HEK293 (cell line): ENCODE results near the gene DOP1B.

Experiments
- CTCF ChIA-PET: fragments of 350-600 bp; formaldehyde crosslinking; extraction: SDS; loops from one replicate; lab custom pipeline; 2021; ENCODE audit warnings: antibody characterized with exemption; lab: Yijun Ruan, JAX
- POLR2A ChIA-PET: fragments of 300-600 bp; formaldehyde crosslinking; extraction: SDS; loops from one replicate; lab custom pipeline; 2020; ENCODE audit warnings: antibody characterized with exemption, inconsistent platforms; lab: Yijun Ruan, JAX
- H3K27ac ChIP-seq: fragments of 200-500 bp; sonication (Bioruptor generic); 2 replicates; pipeline ENCODE4 v1.5.1; 2014; ENCODE audit warnings: low read depth, low read length, control low read depth, inconsistent platforms; ENCODE audit errors: extremely low read depth
- H3K36me3 ChIP-seq, 2 experiments: fragments of 200-500 bp in 1 of 2; sonication (Bioruptor generic) in 1 of 2; 1 replicate in 1 of 2; 2 replicates in 1 of 2; pipeline ENCODE4 v1.5.1; 2014 to 2017; ENCODE audit warnings: inconsistent platforms in 2 of 2, low read length in 2 of 2; ENCODE audit not compliant: control insufficient read depth in 2 of 2, insufficient read depth in 1 of 2
- H3K4me1 ChIP-seq: fragments of 200-500 bp; sonication (Bioruptor generic); 2 replicates; pipeline ENCODE4 v1.5.1; 2014; ENCODE audit warnings: mild to moderate bottlenecking, low read length, inconsistent platforms; ENCODE audit not compliant: control insufficient read depth, insufficient read depth
- H3K4me3 ChIP-seq: 2 replicates; pipeline ENCODE4 v1.5.1; 2011; ENCODE audit warnings: low read depth, mild to moderate bottlenecking, control low read depth, low read length, moderate library complexity
- H3K9me3 ChIP-seq: fragments of 200-500 bp; sonication (Bioruptor generic); 2 replicates; pipeline ENCODE4 v1.5.1; 2014; ENCODE audit warnings: low read depth, low read length, inconsistent platforms; ENCODE audit not compliant: control insufficient read depth, insufficient read depth
- KLF16 ChIP-seq: fragments of 450-650 bp; formaldehyde crosslinking; IDR thresholded peaks from 2 replicates; pipeline ENCODE4 v1.5.1; 2017; ENCODE audit warnings: missing biosample characterization, missing genetic modification characterization
- OSR2 ChIP-seq: fragments of 450-650 bp; formaldehyde crosslinking; IDR thresholded peaks from 2 replicates; pipeline ENCODE4 v1.5.1; 2016; ENCODE audit warnings: missing biosample characterization, missing genetic modification characterization
- YY1 ChIP-seq: fragments of 450-650 bp; formaldehyde crosslinking; IDR thresholded peaks from 2 replicates; pipeline ENCODE4 v1.5.1; 2018; ENCODE audit warnings: missing biosample characterization, missing genetic modification characterization
- ZEB2 ChIP-seq: fragments of 450-650 bp; formaldehyde crosslinking; IDR thresholded peaks from 2 replicates; pipeline ENCODE4 v1.5.1; 2016; ENCODE audit warnings: missing biosample characterization, missing genetic modification characterization
- ZFP41 ChIP-seq: fragments of 450-650 bp; formaldehyde crosslinking; IDR thresholded peaks from 2 replicates; pipeline ENCODE4 v1.5.1; 2016; ENCODE audit warnings: missing biosample characterization, missing genetic modification characterization, borderline replicate concordance
- ZNF121 ChIP-seq: fragments of 450-650 bp; formaldehyde crosslinking; IDR thresholded peaks from 2 replicates; pipeline ENCODE4 v1.5.1; 2016; ENCODE audit warnings: missing biosample characterization, missing genetic modification characterization
- ZNF146 ChIP-seq: fragments of 450-650 bp; formaldehyde crosslinking; IDR thresholded peaks from 2 replicates; pipeline ENCODE4 v1.5.1; 2016; ENCODE audit warnings: missing biosample characterization, missing genetic modification characterization
- ZNF23 ChIP-seq: fragments of 450-650 bp; formaldehyde crosslinking; IDR thresholded peaks from 2 replicates; pipeline ENCODE4 v1.5.1; 2016; ENCODE audit warnings: missing biosample characterization, missing genetic modification characterization, borderline replicate concordance
- ZNF350 ChIP-seq: fragments of 450-650 bp; formaldehyde crosslinking; IDR thresholded peaks from 2 replicates; pipeline ENCODE4 v1.5.0; 2017; ENCODE audit warnings: missing biosample characterization, mild to moderate bottlenecking, missing genetic modification characterization
- ZNF37A ChIP-seq: fragments of 450-650 bp; IDR thresholded peaks from 2 replicates; pipeline ENCODE4 v1.5.1; 2018; ENCODE audit warnings: missing biosample characterization, missing genetic modification characterization
- ZNF416 ChIP-seq: fragments of 450-650 bp; formaldehyde crosslinking; IDR thresholded peaks from 2 replicates; pipeline ENCODE4 v1.5.1; 2016; ENCODE audit warnings: missing biosample characterization, missing genetic modification characterization
- ZNF555 ChIP-seq: fragments of 450-650 bp; formaldehyde crosslinking; conservative IDR thresholded peaks from 2 replicates; pipeline ENCODE4 v1.5.1; 2017; ENCODE audit warnings: missing biosample characterization, mild to moderate bottlenecking, missing genetic modification characterization, inconsistent platforms
- ZNF560 ChIP-seq: fragments of 450-650 bp; formaldehyde crosslinking; IDR thresholded peaks from 2 replicates; pipeline ENCODE4 v1.5.1; 2017; ENCODE audit warnings: missing biosample characterization, missing genetic modification characterization, borderline replicate concordance
- ZNF626 ChIP-seq: fragments of 450-650 bp; sonication (Bioruptor Pico); formaldehyde crosslinking; IDR thresholded peaks from 2 replicates; pipeline ENCODE4 v1.5.1; 2018; ENCODE audit warnings: missing biosample characterization, missing genetic modification characterization, inconsistent platforms
- ZNF658 ChIP-seq: fragments of 450-650 bp; formaldehyde crosslinking; IDR thresholded peaks from 2 replicates; pipeline ENCODE4; 2016; ENCODE audit warnings: missing biosample characterization, missing genetic modification characterization
- ZNF777 ChIP-seq: fragments of 450-650 bp; formaldehyde crosslinking; IDR thresholded peaks from 2 replicates; pipeline ENCODE4 v1.5.1; 2017; ENCODE audit warnings: missing biosample characterization, missing genetic modification characterization, borderline replicate concordance
- TF ChIP-seq, protein P1 (sequence below): fragments of 450-650 bp; formaldehyde crosslinking; IDR thresholded peaks from 2 replicates; pipeline ENCODE4 v1.5.1; 2016; ENCODE audit warnings: missing biosample characterization, missing genetic modification characterization
- TF ChIP-seq, protein P2 (sequence below): fragments of 450-650 bp; formaldehyde crosslinking; IDR thresholded peaks from 2 replicates; pipeline ENCODE4 v1.5.1; 2016; ENCODE audit warnings: missing biosample characterization, missing genetic modification characterization
- TF ChIP-seq, protein P3 (sequence below): fragments of 450-650 bp; formaldehyde crosslinking; IDR thresholded peaks from 2 replicates; pipeline ENCODE4 v1.5.1; 2016; ENCODE audit warnings: missing biosample characterization, missing genetic modification characterization
- TF ChIP-seq, protein P4 (sequence below): fragments of 450-650 bp; formaldehyde crosslinking; IDR thresholded peaks from 2 replicates; pipeline ENCODE4 v1.5.1; 2016; ENCODE audit warnings: missing biosample characterization, missing genetic modification characterization

DOP1B gene

DNA sequence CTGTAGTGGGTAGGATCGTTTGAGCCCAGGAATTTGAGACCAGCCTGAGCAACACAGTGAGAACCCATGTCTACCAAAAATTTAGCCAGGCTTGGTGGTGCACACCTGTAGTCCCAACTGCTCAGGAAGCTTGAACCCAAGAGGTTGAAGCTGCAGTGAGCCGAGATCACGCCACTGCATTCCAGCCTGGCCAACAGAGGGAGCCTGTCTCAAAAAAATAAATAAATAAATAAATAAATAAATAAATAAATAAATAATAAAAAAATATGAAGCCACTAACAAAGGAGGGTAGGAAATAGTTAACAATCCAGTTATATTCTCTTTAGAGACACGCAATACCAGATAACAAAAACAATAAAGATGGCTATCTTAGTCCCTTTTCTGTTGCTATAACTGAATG lies 33.6 kb upstream of the DOP1B start (continued):
- TF ChIP-seq, protein P1, sequence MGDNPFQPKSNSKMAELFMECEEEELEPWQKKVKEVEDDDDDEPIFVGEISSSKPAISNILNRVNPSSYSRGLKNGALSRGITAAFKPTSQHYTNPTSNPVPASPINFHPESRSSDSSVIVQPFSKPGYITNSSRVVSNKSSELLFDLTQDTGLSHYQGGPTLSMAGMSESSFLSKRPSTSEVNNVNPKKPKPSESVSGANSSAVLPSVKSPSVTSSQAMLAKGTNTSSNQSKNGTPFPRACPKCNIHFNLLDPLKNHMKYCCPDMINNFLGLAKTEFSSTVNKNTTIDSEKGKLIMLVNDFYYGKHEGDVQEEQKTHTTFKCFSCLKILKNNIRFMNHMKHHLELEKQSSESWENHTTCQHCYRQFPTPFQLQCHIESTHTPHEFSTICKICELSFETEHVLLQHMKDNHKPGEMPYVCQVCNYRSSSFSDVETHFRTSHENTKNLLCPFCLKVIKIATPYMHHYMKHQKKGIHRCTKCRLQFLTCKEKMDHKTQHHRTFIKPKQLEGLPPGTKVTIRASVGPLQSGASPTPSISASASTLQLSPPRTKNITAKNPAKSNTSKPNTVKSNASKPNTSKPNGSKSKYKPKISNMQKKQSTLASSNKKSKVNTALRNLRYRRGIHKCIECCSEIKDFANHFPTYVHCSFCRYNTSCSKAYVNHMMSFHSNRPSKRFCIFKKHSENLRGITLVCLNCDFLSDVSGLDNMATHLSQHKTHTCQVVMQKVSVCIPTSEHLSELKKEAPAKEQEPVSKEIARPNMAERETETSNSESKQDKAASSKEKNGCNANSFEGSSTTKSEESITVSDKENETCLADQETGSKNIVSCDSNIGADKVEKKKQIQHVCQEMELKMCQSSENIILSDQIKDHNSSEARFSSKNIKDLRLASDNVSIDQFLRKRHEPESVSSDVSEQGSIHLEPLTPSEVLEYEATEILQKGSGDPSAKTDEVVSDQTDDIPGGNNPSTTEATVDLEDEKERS (tag by site-specific recombination), result no peak
- TF ChIP-seq ZNF560 (tag by site-specific recombination) (peak; percentile 99), ZNF555 (tag by site-specific recombination) (peak; percentile 100)
- TF ChIP-seq, protein P2, sequence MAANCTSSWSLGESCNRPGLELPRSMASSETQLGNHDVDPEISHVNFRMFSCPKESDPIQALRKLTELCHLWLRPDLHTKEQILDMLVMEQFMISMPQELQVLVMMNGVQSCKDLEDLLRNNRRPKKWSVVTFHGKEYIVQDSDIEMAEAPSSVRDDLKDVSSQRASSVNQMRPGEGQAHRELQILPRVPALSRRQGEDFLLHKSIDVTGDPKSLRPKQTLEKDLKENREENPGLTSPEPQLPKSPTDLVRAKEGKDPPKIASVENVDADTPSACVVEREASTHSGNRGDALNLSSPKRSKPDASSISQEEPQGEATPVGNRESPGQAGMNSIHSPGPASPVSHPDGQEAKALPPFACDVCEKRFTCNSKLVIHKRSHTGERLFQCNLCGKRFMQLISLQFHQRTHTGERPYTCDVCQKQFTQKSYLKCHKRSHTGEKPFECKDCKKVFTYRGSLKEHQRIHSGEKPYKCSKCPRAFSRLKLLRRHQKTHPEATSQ (tag by site-specific recombination), result no peak
- TF ChIP-seq, protein P3, sequence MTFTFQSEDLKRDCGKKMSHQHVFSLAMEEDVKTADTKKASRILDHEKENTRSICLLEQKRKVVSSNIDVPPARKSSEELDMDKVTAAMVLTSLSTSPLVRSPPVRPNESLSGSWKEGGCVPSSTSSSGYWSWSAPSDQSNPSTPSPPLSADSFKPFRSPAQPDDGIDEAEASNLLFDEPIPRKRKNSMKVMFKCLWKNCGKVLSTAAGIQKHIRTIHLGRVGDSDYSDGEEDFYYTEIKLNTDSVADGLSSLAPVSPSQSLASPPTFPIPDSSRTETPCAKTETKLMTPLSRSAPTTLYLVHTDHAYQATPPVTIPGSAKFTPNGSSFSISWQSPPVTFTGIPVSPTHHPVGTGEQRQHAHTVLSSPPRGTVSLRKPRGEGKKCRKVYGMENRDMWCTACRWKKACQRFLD (tag by site-specific recombination), result no peak; the same call in 1 of the 2 replicates

DNA sequence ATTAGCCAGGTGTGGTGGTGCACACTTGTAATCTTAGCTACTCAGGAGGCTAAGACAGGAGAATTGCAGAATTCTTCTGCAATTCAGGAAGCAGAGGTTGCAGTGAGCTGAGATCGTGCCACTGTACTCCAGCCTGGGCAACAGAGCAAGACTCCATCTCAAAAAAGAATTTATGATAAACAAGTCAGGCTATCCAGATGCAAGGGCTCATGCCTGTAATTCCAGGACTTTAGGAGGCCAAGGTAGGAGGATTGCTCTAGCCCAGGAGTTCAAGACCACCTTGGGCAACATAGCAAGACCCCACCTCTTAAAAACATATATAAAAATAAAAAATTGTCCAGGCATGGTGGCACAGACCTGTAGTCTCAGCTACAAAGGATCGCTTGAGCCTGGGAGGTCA lies 32.2 kb upstream of the DOP1B start:
- no peak overlapping the region for H3K4me3 ChIP-seq
- CTCF ChIA-PET, result interaction anchor here (0.6 to 5.7 kb wide), 11 partner anchors 13 to 900 kb away, joined by 3 to 39 read pairs (median 5); no protein-coding TSS in a partner anchor
- POLR2A ChIA-PET, result no interaction called here

DNA sequence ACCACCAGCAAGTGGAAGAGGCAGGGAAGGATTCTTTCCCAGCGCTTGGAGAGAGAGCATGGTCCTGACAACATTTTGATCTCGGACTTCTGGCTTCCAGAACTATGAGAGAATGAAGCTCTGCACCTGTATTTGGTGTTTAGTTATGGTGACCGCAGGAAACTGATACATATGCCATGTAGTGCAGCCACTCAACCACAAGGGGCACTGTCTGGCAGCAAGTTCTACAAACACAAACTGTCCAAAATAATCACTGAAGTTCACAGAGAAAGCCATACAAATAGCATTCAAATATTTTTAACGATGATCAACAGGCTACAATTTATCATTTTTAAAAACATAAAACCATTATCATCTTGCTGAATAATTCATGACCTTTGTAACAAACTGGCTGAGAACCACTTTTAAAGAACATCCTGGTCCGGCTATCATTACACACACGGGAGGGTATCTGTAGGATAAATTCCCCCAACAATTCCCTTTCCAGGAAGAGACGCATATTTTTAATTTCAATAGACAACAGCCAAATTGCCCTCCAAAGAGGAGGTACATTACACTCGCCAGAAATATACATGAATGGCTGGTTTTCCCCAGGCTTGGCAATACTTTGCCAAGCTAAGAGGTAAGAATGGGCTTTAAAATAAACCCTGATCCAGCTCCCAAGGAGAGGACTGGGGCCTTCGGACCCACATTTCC lies 31.0 kb upstream of the DOP1B start:
- ChIA-PET CTCF (interaction anchor here (0.6 to 5.7 kb wide), 26 partner anchors 8 to 773 kb away, joined by 3 to 39 read pairs (median 4); partner anchors contain the start of gene MORC3), POLR2A (no interaction called here)
- peaks cover 2% of the 10 kb centered on the region; the same call in 1 of the 2 replicates for H3K4me1 ChIP-seq
- no peaks in the 10 kb centered on the region for H3K36me3 ChIP-seq
- no peaks in the 10 kb centered on the region for H3K9me3 ChIP-seq
- H3K27ac ChIP-seq, result no peak overlapping the region
- H3K4me3 ChIP-seq, result no peak overlapping the region
- TF ChIP-seq, protein P4, sequence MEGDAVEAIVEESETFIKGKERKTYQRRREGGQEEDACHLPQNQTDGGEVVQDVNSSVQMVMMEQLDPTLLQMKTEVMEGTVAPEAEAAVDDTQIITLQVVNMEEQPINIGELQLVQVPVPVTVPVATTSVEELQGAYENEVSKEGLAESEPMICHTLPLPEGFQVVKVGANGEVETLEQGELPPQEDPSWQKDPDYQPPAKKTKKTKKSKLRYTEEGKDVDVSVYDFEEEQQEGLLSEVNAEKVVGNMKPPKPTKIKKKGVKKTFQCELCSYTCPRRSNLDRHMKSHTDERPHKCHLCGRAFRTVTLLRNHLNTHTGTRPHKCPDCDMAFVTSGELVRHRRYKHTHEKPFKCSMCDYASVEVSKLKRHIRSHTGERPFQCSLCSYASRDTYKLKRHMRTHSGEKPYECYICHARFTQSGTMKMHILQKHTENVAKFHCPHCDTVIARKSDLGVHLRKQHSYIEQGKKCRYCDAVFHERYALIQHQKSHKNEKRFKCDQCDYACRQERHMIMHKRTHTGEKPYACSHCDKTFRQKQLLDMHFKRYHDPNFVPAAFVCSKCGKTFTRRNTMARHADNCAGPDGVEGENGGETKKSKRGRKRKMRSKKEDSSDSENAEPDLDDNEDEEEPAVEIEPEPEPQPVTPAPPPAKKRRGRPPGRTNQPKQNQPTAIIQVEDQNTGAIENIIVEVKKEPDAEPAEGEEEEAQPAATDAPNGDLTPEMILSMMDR (tag by site-specific recombination), result peak; percentile 68
- TF ChIP-seq ZNF626 (tag by site-specific recombination) (no peak), ZEB2 (tag by site-specific recombination) (0 out of 2 replicates have a peak, but pooled peaks have one; percentile 36)

More for the DNA sequence above, 32.2 kb upstream of the DOP1B start:
- Histone ChIP-seq H3K36me3 (no peaks in the 10 kb centered on the region), H3K9me3 (no peaks in the 10 kb centered on the region), H3K4me1 (no peaks in the 10 kb centered on the region), H3K27ac (no peak overlapping the region)
- TF ChIP-seq ZNF121 (peak; percentile 90), ZNF777 (tag by site-specific recombination) (no peak)

DNA sequence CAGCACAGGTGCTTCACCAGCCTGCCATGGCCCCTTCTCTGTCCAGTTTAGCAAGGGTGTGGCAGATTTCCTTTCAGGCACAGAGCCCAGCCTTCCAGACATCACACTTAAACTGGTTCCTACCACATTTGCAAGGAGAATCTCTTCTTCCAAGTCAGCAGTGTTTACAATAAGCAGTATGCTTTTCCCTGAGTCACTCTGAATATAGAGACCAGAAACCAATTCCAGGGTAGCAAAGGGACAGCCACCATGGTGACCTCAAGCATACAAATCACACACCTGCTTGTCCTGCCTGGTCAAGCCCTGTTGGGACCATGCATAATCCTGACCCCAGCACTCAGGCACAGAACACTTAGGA lies 30.4 kb upstream of the DOP1B start:
- no peaks in the 10 kb centered on the region for H3K9me3 ChIP-seq
- ChIA-PET POLR2A (no interaction called here), CTCF (interaction anchor here (0.7 to 5.7 kb wide), 9 partner anchors 9 to 773 kb away, joined by 3 to 39 read pairs (median 7); no protein-coding TSS in a partner anchor)
- no peaks in the 10 kb centered on the region for H3K36me3 ChIP-seq
- peaks cover 4% of the 10 kb centered on the region; the same call in 1 of the 2 replicates for H3K4me1 ChIP-seq
- no peak overlapping the region for H3K27ac ChIP-seq
- H3K4me3 ChIP-seq, result no peak overlapping the region
- TF ChIP-seq, protein P3 (tag by site-specific recombination), result no peak
- no peak for TF ChIP-seq ZNF658 (tag by site-specific recombination)
- TF ChIP-seq OSR2 (tag by site-specific recombination), result no peak
- no peak for TF ChIP-seq ZNF37A (tag by site-specific recombination)
- TF ChIP-seq ZNF350, result no peak
- no peak for TF ChIP-seq ZFP41 (tag by site-specific recombination)
- no peak for TF ChIP-seq KLF16 (tag by site-specific recombination)
- TF ChIP-seq ZNF416 (tag by site-specific recombination), result no peak
- no peak for TF ChIP-seq ZNF146 (tag by site-specific recombination)
- TF ChIP-seq YY1 (tag by site-specific recombination), result no peak
- no peak for TF ChIP-seq ZNF23 (tag by site-specific recombination)
